22Rv1 (cell line): Measurements from ENCODE around the gene MAN1A1.

Experiments
- CTCF ChIP-seq: fragments of 450-650 bp; IDR thresholded peaks from 2 replicates; pipeline ENCODE4 v1.5.1; 2017; ENCODE audit warnings: mild to moderate bottlenecking
- ZFX ChIP-seq: fragments of 450-650 bp; IDR thresholded peaks from 2 replicates; pipeline ENCODE4 v1.6.1; 2017; ENCODE audit warnings: antibody characterized with exemption, borderline replicate concordance

- TF ChIP-seq CTCF = no peak
- no peak for TF ChIP-seq ZFX
Observed at GRCh38 chr6:119170103-119170446, 179.5 kb downstream of the MAN1A1 start.
